Ecto neural progenitor cell (in vitro differentiated cells): ENCODE data around the gene THSD4.
"Not testable (repeated sequence)": the region's sequence is repeated elsewhere in the genome, so short reads cannot be mapped to it uniquely, and the experiment has no call there.

Source experiments
- DNase-seq: peaks from one replicate; pipeline ENCODE4 v3.0.0-alpha.2; 2018; ENCODE audit warnings: low spot score

THSD4 gene

GRCh38 chr15:71189718-71190117, 74.4 kb downstream of the THSD4 start:
- peak; percentile 29 for DNase-seq

- no peak for DNase-seq
Observed at GRCh38 chr15:71191296-71191695, 76.0 kb downstream of the THSD4 start.

GRCh38 chr15:71192816-71193215, 77.5 kb downstream of the THSD4 start:
- peak; percentile 25 for DNase-seq

GRCh38 chr15:71194286-71194685, 79.0 kb downstream of the THSD4 start:
- DNase-seq: peak; percentile 26

GRCh38 chr15:71195242-71195641, 80.0 kb downstream of the THSD4 start:
- no peak for DNase-seq

- DNase-seq: no peak
Observed at GRCh38 chr15:71197620-71198019, 82.3 kb downstream of the THSD4 start.

- DNase-seq: no peak
Observed at GRCh38 chr15:71198846-71199245, 83.6 kb downstream of the THSD4 start.

- no peak for DNase-seq
Observed at GRCh38 chr15:71199384-71200351, 84.4 kb downstream of the THSD4 start.

GRCh38 chr15:71201477-71201876, 86.2 kb downstream of the THSD4 start:
- no peak for DNase-seq

- DNase-seq: no peak
Observed at GRCh38 chr15:71202712-71203111, 87.4 kb downstream of the THSD4 start.

GRCh38 chr15:71203586-71204474, 88.6 kb downstream of the THSD4 start:
- no peak for DNase-seq

- no peak for DNase-seq
Observed at GRCh38 chr15:71207141-71207540, 91.9 kb downstream of the THSD4 start.

GRCh38 chr15:71212146-71212545, 96.9 kb downstream of the THSD4 start:
- DNase-seq: no peak

- DNase-seq: not testable (repeated sequence)
Observed at GRCh38 chr15:71213943-71214342, 98.7 kb downstream of the THSD4 start.

GRCh38 chr15:71215126-71215894, 100.0 kb downstream of the THSD4 start:
- no peak for DNase-seq

- no peak for DNase-seq
Observed at GRCh38 chr15:71218272-71218805, 103.1 kb downstream of the THSD4 start.

- DNase-seq: no peak
Observed at GRCh38 chr15:71219101-71219500, 103.8 kb downstream of the THSD4 start.

GRCh38 chr15:71219645-71220044, 104.4 kb downstream of the THSD4 start:
- DNase-seq: no peak

GRCh38 chr15:71220828-71221227, 105.6 kb downstream of the THSD4 start:
- DNase-seq: no peak

GRCh38 chr15:71221417-71221816, 106.1 kb downstream of the THSD4 start:
- DNase-seq: no peak

GRCh38 chr15:71223516-71223915, 108.2 kb downstream of the THSD4 start:
- no peak for DNase-seq

GRCh38 chr15:71224024-71224423, 108.8 kb downstream of the THSD4 start:
- DNase-seq: no peak
